K562 (cell line): ENCODE measurements around the gene BCL2L12. TPM values are rescaled to one million over a fixed set of nuclear protein-coding genes. Genes with fewer than 3 reads are reported as not detected.

ENCODE experiments used
- CHD1 ChIP-seq: fragments of 200-600 bp; sonication (generic); IDR thresholded peaks from one replicate; pipeline ENCODE4 v1.6.1; 2012; ENCODE audit warnings: mild to moderate bottlenecking, moderate library complexity, low read length, inconsistent platforms
- EGR1 ChIP-seq: fragments of 450-650 bp; conservative IDR thresholded peaks from 2 replicates; pipeline ENCODE4 v1.6.1; 2017; ENCODE audit warnings: mild to moderate bottlenecking
- MYNN ChIP-seq, 2 experiments: sonication (generic); formaldehyde crosslinking in 1 of 2; IDR thresholded peaks; 2 replicates each; pipeline versions ENCODE4 v1.5.0 to v1.6.1; 2016 to 2020; ENCODE audit warnings: antibody characterized with exemption in 1 of 2, missing genetic modification reagents in 1 of 2
- PTRF ChIP-seq: fragments of 450-650 bp; IDR thresholded peaks from 2 replicates; pipeline ENCODE4 v1.6.1; 2016; ENCODE audit warnings: mild to moderate bottlenecking, missing genetic modification characterization, missing compliant biosample characterization
- RCOR1 ChIP-seq, 2 experiments: IDR thresholded peaks; 2 replicates each; pipeline ENCODE4 v1.6.1; 2012; ENCODE audit warnings: low read depth in 2 of 2, low read length in 2 of 2, borderline replicate concordance in 1 of 2, improper control_type of control experiment in 1 of 2
- RUNX1 ChIP-seq: sonication (generic); IDR thresholded peaks from 2 replicates; pipeline ENCODE4 v1.6.1; 2016; ENCODE audit warnings: antibody characterized with exemption, low read depth
- SRSF9 ChIP-seq: fragments of 200-400 bp; formaldehyde crosslinking; IDR thresholded peaks from 2 replicates; pipeline ENCODE4 v1.6.1; 2017; ENCODE audit warnings: low read depth, low read length, borderline replicate concordance
- TSHZ1 ChIP-seq: fragments of 250-450 bp; sonication (Bioruptor Pico); IDR thresholded peaks from 2 replicates; pipeline ENCODE4 v1.4.0; 2020; ENCODE audit warnings: mild to moderate bottlenecking, moderate library complexity
- ZBTB40 ChIP-seq, 2 experiments: fragments of 450-650 bp in 1 of 2; sonication (generic) in 1 of 2; formaldehyde crosslinking in 1 of 2; IDR thresholded peaks; 2 replicates each; pipeline versions ENCODE4 v1.7.1 to v1.9.0; 2016 to 2022; ENCODE audit warnings: inconsistent platforms in 1 of 2, mild to moderate bottlenecking in 1 of 2, missing genetic modification reagents in 1 of 2
- ZNF780A ChIP-seq: fragments of 250-450 bp; sonication (Bioruptor Pico); IDR thresholded peaks from 2 replicates; pipeline ENCODE4 v1.5.0; 2021; ENCODE audit warnings: mild to moderate bottlenecking
- polyA plus RNA-seq, 8 experiments: library from polyadenylated mRNA; depleted of rRNA in 4 of 8; stranded (reverse) in 5 of 8; unstranded in 3 of 8; fragments of >200 nt; fragmentation: Nextera tagmentation in 2 of 8; fragmentation: Illumina TruSeq in 1 of 8; extraction: Ambion mirVana in 2 of 8; extraction: Trizol in 1 of 8; gene quantifications; 2 replicates each; pipeline versions ENCODE4 v1.2.1 to v1.2.3, GENCODE V29; 2011 to 2014; ENCODE audit warnings: inconsistent platforms in 1 of 8, missing spikeins in 1 of 8
- total RNA-seq, 7 experiments: library from RNA; depleted of rRNA in 6 of 7; stranded (reverse); fragments of >200 nt in 6 of 7; fragmentation: Illumina TruSeq in 2 of 7; extraction: Trizol in 2 of 7; gene quantifications; 2 replicates each; pipeline versions ENCODE4 v1.2.1 to v1.2.3, GENCODE V29; 2011 to 2021; ENCODE audit warnings: low replicate concordance in 1 of 7
- TF ChIP-seq, protein P1 (sequence below): fragments of 250-450 bp; sonication (Bioruptor Pico); IDR thresholded peaks from 2 replicates; pipeline ENCODE4 v1.8.0; 2022; ENCODE audit warnings: inconsistent platforms, mild to moderate bottlenecking, moderate library complexity, borderline replicate concordance

The BCL2L12 gene
- total and polyA plus RNA-seq, 9 of the 15 experiments (the other 6 are each of a cell fraction or from before 2014, with no cell fraction given), result 7.4 to 263 (median 81.2) TPM

DNA sequence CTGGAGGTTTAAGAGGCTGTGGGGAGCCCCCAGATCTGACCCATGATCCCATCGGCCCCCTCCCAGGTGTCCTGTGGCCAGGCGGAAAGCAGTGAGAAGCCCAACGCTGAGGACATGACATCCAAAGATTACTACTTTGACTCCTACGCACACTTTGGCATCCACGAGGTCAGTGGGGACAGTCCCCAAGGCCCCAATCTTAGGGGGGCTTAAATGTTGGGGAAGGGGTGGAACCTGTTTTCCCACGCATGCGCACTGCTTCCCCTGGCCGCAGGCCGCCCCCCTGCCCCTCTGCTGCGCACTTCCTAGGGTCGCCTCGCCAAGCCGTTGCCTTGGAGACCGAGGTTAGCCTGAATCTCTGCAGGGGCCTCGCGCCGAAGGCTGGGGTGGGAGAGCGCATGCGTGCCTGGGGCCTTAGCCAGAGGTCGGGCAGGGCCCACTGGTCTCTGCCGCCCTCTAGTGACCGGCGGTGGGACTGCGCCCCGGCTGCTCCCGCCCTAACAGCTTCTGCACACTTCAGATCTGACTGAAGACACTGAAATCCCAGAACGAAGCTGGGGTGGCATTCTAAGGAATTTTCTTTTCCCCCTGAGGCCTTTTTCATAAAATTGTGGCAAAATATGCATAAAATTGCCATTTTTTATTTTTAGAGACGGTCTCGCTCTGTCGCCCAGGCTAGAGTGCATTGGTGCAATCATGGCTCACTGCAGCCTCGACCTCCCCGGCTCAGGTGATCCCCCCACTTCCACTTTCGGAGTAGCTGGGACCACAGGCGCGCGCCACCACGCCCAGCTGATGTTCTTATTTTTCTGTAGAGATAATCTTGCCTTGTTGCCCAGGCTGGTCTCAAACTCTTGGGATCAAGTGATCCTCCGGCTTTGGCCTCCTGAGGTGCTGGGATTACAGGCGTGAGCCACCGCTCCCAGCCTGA lies 15.0 kb downstream of the BCL2L12 start (continued):
- no peak for TF ChIP-seq ZBTB40 (IDR thresholded peaks at IDR 0.05)
- no peak for TF ChIP-seq ZBTB40 (CRISPR knock-in tag; IDR thresholded peaks at IDR 0.05)
- TF ChIP-seq CHD1, result no peak
- no peak for TF ChIP-seq PTRF (tag)
- TF ChIP-seq EGR1, result no peak
- TF ChIP-seq, protein P1, sequence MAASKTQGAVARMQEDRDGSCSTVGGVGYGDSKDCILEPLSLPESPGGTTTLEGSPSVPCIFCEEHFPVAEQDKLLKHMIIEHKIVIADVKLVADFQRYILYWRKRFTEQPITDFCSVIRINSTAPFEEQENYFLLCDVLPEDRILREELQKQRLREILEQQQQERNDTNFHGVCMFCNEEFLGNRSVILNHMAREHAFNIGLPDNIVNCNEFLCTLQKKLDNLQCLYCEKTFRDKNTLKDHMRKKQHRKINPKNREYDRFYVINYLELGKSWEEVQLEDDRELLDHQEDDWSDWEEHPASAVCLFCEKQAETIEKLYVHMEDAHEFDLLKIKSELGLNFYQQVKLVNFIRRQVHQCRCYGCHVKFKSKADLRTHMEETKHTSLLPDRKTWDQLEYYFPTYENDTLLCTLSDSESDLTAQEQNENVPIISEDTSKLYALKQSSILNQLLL, result no peak
- no peak for TF ChIP-seq TSHZ1 (CRISPR knock-in tag)
- TF ChIP-seq RCOR1 (IDR thresholded peaks at IDR 0.05; ENCODE audit: borderline replicate concordance in 1 of 2, low read depth in 2 of 2, low read length in 2 of 2), result peak in 1 of 2 experiments; percentile 12; a peak in 1 of 4 replicates
- TF ChIP-seq RUNX1, result no peak
- no peak for TF ChIP-seq SRSF9
- no peak for TF ChIP-seq MYNN (IDR thresholded peaks at IDR 0.05)
- TF ChIP-seq MYNN (CRISPR knock-in tag; IDR thresholded peaks at IDR 0.05), result no peak
- no peak for TF ChIP-seq ZNF780A (CRISPR knock-in tag)
